ENCODE results near the gene PRR9. TPM values are rescaled to one million over a fixed set of nuclear protein-coding genes. Genes with fewer than 3 reads are reported as not detected.

Gene PRR9
- total and polyA plus RNA-seq, 8 donors = not detected

DNA sequence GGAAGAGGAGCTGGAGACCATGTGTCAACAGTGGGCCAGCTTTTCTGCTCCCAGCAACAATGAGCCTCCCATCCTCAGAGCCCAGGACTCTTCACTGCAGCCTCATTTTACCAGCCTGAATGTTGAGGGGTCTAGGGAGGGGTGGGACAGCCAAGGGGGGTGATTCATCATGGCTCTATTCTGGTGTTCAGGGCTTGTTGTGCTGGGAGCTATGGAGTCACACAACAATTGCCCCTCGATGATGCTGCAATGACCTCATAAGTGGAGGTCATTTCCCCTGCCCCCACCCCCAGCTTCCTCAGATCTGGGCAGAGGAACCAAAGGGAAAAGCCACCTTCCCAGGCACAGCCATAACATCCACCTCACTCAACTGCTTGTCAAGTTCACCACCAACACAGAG lies 14.3 kb upstream of the PRR9 start, which contains the start of gene LELP1:
Gene LELP1 (plus strand): TSS at position 301 of the 400 bp plus-strand sequence. CDS start 1,278 bp downstream, outside the sequence.
- WGBS, 2 donors = 40 to 47% methylated on average over 1 of the region's 1 CpG
- Histone ChIP-seq H3K9me3 (no peaks in the 10 kb centered on the region), H3K27me3 (no peaks in the 10 kb centered on the region), H3K27ac (no peak within 1 kb of the TSS), H3K4me3 (no peak within 1 kb of the TSS), H3K36me3 (no peaks in the 10 kb centered on the region), H3K4me1 (no peaks in the 10 kb centered on the region)
- TF ChIP-seq, protein P1, sequence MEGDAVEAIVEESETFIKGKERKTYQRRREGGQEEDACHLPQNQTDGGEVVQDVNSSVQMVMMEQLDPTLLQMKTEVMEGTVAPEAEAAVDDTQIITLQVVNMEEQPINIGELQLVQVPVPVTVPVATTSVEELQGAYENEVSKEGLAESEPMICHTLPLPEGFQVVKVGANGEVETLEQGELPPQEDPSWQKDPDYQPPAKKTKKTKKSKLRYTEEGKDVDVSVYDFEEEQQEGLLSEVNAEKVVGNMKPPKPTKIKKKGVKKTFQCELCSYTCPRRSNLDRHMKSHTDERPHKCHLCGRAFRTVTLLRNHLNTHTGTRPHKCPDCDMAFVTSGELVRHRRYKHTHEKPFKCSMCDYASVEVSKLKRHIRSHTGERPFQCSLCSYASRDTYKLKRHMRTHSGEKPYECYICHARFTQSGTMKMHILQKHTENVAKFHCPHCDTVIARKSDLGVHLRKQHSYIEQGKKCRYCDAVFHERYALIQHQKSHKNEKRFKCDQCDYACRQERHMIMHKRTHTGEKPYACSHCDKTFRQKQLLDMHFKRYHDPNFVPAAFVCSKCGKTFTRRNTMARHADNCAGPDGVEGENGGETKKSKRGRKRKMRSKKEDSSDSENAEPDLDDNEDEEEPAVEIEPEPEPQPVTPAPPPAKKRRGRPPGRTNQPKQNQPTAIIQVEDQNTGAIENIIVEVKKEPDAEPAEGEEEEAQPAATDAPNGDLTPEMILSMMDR (IDR thresholded peaks at IDR 0.05) = no peak
- no peak for ATAC-seq
- intact Hi-C loops (cut with DNase I) = no loop called here
- DNase-seq = no peak
- FAIRE-seq = no peak

DNA sequence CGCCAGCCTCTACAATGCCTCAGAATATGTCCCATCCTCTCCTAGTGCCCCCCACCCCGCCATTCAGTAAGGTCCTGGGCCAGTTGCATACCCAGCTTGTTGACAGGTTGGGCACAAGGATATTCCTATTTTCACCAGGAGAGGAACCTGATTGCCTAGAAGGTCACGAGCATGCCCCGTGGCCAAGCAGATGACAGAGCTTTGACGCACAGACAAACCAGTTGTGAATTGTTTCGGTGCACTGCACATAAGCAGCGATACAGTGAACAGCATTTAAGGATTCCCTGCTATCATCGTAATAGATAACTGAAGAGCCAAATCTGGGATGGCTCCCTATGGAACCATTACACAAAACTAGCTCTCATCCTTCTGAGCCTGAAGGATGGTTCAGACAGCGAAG lies 10.8 kb upstream of the PRR9 start:
- Histone ChIP-seq H3K36me3 (no peaks in the 10 kb centered on the region), H3K27me3 (no peaks in the 10 kb centered on the region), H3K27ac (no peak overlapping the region), H3K4me1 (no peaks in the 10 kb centered on the region), H3K9me3 (no peaks in the 10 kb centered on the region), H3K4me3 (no peak overlapping the region)
- intact Hi-C loops (cut with DNase I) = no loop called here
- FAIRE-seq = no peak
- TF ChIP-seq, protein P1 (IDR thresholded peaks at IDR 0.05) = no peak
- no peak for ATAC-seq
- DNase-seq = no peak
- WGBS, 2 donors = 68 to 76% methylated on average over 9 of the region's 9 CpGs

DNA sequence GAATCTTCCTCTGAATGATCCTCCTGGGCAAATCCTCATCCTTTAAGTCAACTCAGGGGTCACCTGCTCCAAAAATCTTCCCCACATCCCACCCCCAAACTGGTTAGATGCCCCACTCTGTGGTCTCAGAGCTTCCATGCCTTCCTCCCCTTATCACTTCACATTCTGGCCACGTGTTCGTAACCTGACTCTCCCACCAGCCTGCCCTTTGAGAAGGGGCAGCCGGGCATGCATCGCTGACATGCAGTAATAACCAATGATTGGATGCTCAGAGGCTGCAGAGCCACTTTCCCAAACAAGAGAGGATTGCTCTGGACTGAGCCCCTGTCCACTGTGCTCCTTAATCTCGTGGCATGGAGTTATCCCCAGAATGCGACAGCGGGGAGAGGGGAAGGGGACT lies 7.2 kb upstream of the PRR9 start:
- 32 to 33% methylated on average over 7 of the region's 7 CpGs for WGBS, 2 donors
- no peak for ATAC-seq
- H3K36me3 ChIP-seq = no peaks in the 10 kb centered on the region
- H3K4me3 ChIP-seq = no peak overlapping the region
- H3K9me3 ChIP-seq = no peaks in the 10 kb centered on the region
- intact Hi-C loops (cut with DNase I) = no loop called here
- H3K4me1 ChIP-seq = no peaks in the 10 kb centered on the region
- TF ChIP-seq, protein P1 (IDR thresholded peaks at IDR 0.05) = no peak
- no peak for DNase-seq
- H3K27ac ChIP-seq = no peak overlapping the region
- H3K27me3 ChIP-seq = no peaks in the 10 kb centered on the region
- FAIRE-seq = no peak

DNA sequence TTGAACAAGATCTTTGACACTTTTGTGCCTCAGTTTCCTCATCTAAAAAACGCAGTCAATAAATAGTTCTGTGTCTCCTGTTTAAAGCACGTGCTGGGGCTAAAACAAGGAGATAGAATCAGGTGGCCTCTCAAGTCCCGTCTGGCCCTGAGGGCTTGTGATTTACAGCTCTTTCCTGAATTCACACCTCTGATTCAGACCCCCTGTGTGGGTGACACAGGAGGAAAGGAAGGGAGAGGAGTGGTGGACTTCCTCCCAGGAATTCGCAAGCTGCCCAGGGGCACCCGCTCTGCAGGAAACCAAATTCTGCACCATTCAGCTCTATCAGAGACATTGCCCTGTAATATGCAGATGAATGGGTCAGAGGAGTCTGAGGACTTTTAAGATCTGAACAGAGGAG lies 5.2 kb upstream of the PRR9 start:
- ATAC-seq = no peak
- Histone ChIP-seq H3K9me3 (no peaks in the 10 kb centered on the region), H3K4me3 (no peak overlapping the region), H3K27me3 (no peaks in the 10 kb centered on the region), H3K36me3 (no peaks in the 10 kb centered on the region), H3K4me1 (no peaks in the 10 kb centered on the region), H3K27ac (no peak overlapping the region)
- FAIRE-seq = no peak
- DNase-seq = no peak
- WGBS, 2 donors = 48 to 52% methylated on average over 5 of the region's 5 CpGs
- intact Hi-C loops (cut with DNase I) = no loop called here
- TF ChIP-seq, protein P1 (IDR thresholded peaks at IDR 0.05) = no peak

DNA sequence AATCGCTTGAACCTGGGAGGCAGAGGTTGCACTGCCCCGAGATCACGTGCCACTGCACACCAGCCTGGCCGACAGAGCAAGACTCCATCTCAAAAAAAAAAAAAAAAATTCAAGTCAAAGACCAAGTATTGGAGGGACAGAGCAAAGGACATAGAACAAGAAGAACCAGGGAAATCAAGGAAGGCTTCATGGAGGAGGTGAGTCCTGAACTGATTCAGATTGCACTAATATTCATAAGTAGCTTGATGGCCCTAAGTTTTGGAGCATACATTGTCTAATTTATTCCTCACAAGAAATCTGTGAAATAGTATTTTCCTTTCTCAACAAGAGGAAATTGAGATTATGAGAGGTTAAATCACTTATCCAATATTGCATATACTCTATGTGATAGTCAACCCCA lies 3.9 kb upstream of the PRR9 start:
- Histone ChIP-seq H3K27me3 (no peaks in the 10 kb centered on the region), H3K4me3 (no peak overlapping the region), H3K9me3 (no peaks in the 10 kb centered on the region), H3K4me1 (no peaks in the 10 kb centered on the region), H3K27ac (no peak overlapping the region), H3K36me3 (no peaks in the 10 kb centered on the region)
- intact Hi-C loops (cut with DNase I) = no loop called here
- ATAC-seq (no peak), FAIRE-seq (no peak), DNase-seq (no peak)
- 87 to 88% methylated on average over 4 of the region's 4 CpGs for WGBS, 2 donors
- TF ChIP-seq, protein P1 (IDR thresholded peaks at IDR 0.05) = no peak

Measured in pancreas (tissue), 10 donors.